Tibial nerve (tissue), 4 donors: Measurements from ENCODE around the gene LEFTY2. TPM values are rescaled to one million over a fixed set of nuclear protein-coding genes. Genes with fewer than 3 reads are reported as not detected.
"Not testable (repeated sequence)": the region's sequence is repeated elsewhere in the genome, so short reads cannot be mapped to it uniquely, and the experiment has no call there.

Experiments used
- DNase-seq, 2 donors: peaks; one replicate each; pipeline ENCODE4 v3.0.0-alpha.2; 2019; ENCODE audit warnings: low spot score in 2 of 2
- H3K27ac ChIP-seq, 4 donors: fragments of 200-600 bp; sonication (generic) in 3 of 4; one replicate each; pipeline ENCODE4 v1.5.1; 2017 to 2019; ENCODE audit warnings: mild to moderate bottlenecking in 1 of 4
- H3K27me3 ChIP-seq, 2 donors: fragments of 200-600 bp; sonication (generic) in 1 of 2; one replicate each; pipeline versions ENCODE4 v1.5.1 to v1.6.0; 2017 to 2019
- H3K36me3 ChIP-seq, 3 donors: fragments of 200-600 bp; sonication (generic); one replicate each; pipeline ENCODE4 v1.5.1; 2018 to 2019
- H3K4me1 ChIP-seq, 4 donors: fragments of 200-600 bp; sonication (generic) in 3 of 4; one replicate each; pipeline ENCODE4 v1.5.1; 2017 to 2019
- H3K4me3 ChIP-seq, 4 donors: fragments of 200-600 bp; sonication (generic) in 3 of 4; one replicate each; pipeline ENCODE4 v1.5.1; 2017 to 2019; ENCODE audit warnings: mild to moderate bottlenecking in 1 of 4, moderate library complexity in 1 of 4
- H3K9me3 ChIP-seq, 4 donors: fragments of 200-600 bp; sonication (generic) in 3 of 4; one replicate each; pipeline ENCODE4 v1.5.1; 2017 to 2019
- CTCF ChIP-seq, 5 experiments: fragments of 200-600 bp in 3 of 5; fragments of 450-650 bp in 2 of 5; sonication (generic) in 3 of 5; IDR thresholded peaks; one replicate each; pipeline ENCODE4 v1.5.1; 2016 to 2019; ENCODE audit warnings: antibody characterized with exemption in 5 of 5, mild to moderate bottlenecking in 3 of 5, moderate library complexity in 2 of 5
- EP300 ChIP-seq, 2 donors: sonication (generic); formaldehyde crosslinking; IDR thresholded peaks; one replicate each; pipeline ENCODE4 v1.6.1; 2017; ENCODE audit warnings: antibody characterized with exemption in 2 of 2, mild to moderate bottlenecking in 1 of 2
- POLR2A ChIP-seq, 2 donors: fragments of 450-650 bp; IDR thresholded peaks; one replicate each; pipeline ENCODE4 v1.6.1; 2017; ENCODE audit warnings: antibody characterized with exemption in 2 of 2, mild to moderate bottlenecking in 2 of 2, moderate library complexity in 2 of 2
- WGBS, 2 donors: methylation state at CpG; one replicate each; pipeline ENCODE4 v1.1.5; 2018; 5-methylcytosine and 5-hydroxymethylcytosine counted together
- small RNA-seq: library from RNA; depleted of rRNA; stranded (forward); fragments of <200 nt; gene quantifications from one replicate; pipeline ENCODE3, GENCODE V24; 2016
- total RNA-seq, 4 donors: library from RNA; depleted of rRNA; stranded (reverse); fragments of >200 nt; gene quantifications; one replicate each; pipeline ENCODE4 v1.1.0, GENCODE V29; 2016

LEFTY2 gene
- total RNA-seq, 4 donors from 2014 or later = not detected

DNA sequence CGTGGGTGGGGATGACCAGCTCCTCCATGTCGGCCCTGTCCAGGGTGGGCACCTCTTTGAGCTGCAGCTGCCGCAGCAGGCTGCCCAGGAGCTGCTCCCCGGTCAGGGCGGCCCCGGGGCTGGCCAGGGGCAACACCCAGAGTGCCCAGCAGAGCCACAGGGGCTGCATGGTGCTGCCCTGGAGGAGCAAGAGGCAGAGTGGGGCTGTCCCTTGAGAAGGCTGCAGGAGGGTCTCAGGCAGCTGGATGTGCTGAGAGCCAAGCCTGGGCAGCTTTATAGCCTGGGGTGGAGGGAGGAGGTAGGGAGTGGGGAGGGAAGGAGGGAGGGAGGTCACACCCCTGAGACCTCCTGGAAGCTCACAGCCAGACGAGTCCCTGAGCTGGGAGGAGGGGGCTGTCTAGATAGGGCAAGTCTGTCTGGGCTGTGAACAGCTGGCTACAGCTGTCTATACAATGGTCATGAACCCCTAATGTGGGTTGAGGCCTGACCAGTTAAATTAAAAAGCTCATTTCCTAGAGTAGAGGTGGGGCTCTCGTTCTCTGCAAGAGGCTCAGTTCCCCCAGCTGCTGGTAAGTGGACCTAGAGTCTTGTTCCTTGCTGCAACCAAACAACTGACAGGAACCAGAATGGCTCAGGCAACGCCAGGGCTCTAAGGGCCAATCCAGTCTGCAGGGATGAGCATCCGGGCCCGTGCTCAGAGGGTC is 52.0 kb downstream of the LEFTY2 start, which contains the start of gene LEFTY1:
Gene LEFTY1 (minus strand): TSS at position 249 of the 704 bp plus-strand sequence. CDS start 80 bp downstream, at position 169.
- no peak within 1 kb of the TSS for H3K4me3 ChIP-seq
- peaks cover 0 to 11% of the 10 kb centered on the region in 2 donors for H3K27me3 ChIP-seq
- H3K9me3 ChIP-seq = no peaks in the 10 kb centered on the region
- DNase-seq = no peak
- H3K27ac ChIP-seq = no peak within 1 kb of the TSS
- H3K36me3 ChIP-seq = no peaks in the 10 kb centered on the region
- 61 to 69% methylated on average over 6 to 7 of the region's 11 CpGs for WGBS, 2 donors
- TF ChIP-seq CTCF (IDR thresholded peaks at IDR 0.05) (no peak), EP300 (IDR thresholded peaks at IDR 0.05) (no peak), POLR2A (IDR thresholded peaks at IDR 0.05) (no peak)
- no peaks in the 10 kb centered on the region for H3K4me1 ChIP-seq

DNA sequence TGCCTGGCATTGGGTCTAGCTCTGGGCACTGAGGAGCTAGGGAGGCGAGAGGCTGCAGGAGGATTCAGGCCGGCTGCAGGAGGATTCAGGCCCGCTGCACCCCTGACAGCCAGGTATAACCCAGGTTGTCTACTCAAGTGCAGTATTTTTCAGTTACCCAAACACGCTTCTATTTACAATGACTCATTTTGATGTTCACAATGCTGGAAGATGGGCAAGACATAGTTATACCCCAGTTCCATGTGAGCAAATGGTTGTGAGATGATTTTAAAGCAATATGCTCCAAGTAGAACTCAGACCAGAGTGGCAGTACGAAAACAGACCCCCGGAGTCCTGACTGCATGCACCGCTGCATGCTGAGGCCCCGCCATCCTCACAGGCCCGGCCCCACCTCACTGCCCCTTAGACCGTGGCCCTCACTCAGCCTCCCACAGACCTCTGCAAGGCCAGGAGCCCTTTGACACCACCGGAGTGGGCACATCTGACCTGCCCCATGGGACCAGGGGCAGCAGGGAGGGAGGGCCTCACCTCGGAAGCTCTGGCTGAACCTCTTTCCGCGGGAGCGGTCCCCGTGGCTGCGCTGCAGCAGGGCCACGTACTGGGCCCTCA is 52.6 kb downstream of the LEFTY2 start:
- Histone ChIP-seq H3K9me3 (no peaks in the 10 kb centered on the region), H3K4me1 (peaks cover 0 to 5% (median 0%) of the 10 kb centered on the region in 4 donors), H3K27ac (no peak overlapping the region), H3K27me3 (peaks cover 0 to 11% of the 10 kb centered on the region in 2 donors), H3K4me3 (no peak overlapping the region), H3K36me3 (no peaks in the 10 kb centered on the region)
- 78 to 84% methylated on average over 14 to 17 of the region's 18 CpGs for WGBS, 2 donors
- no peak for TF ChIP-seq CTCF (IDR thresholded peaks at IDR 0.05)
- no peak for TF ChIP-seq POLR2A (IDR thresholded peaks at IDR 0.05)
- TF ChIP-seq EP300 (IDR thresholded peaks at IDR 0.05) = no peak
- DNase-seq = no peak

DNA sequence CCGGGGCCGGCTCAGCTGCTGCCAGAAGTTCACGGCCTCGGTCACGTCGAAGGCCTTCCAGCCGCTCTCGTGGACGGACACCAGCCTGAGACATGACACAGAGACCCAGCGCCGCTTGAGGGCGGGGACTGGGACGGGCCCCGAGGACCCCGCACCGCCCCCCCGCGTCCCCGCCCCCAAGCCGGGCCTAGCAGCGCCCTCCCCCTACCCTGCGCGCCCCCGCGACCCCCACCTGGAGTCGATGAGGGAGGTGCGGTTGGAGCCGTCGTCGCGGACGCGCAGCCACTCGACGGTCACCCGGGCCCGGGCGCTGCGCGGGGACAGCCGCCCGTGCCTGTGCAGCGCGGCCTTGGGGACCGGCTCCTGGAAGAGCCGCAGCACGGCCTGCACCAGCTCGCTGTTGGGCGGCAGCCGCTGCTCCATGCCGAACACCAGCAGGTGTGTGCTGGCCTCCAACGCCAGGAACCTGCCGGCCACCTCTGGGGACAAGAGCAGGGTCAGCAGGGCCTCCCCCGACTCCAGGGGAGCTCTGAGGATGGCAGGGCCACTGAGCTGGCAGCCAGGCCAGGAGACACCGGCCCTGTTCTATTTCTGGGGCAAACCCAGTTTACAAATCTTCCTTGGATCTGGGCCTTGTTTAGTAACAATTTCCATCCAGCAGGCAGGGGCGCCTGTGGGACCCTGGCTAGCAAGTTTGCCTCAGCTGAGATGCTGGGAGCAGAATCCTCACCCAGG is 53.3 kb downstream of the LEFTY2 start:
- peaks cover 0 to 11% of the 10 kb centered on the region in 2 donors for H3K27me3 ChIP-seq
- H3K9me3 ChIP-seq, H3K4me3 ChIP-seq, DNase-seq, H3K36me3 ChIP-seq, H3K4me1 ChIP-seq, H3K27ac ChIP-seq: not testable (repeated sequence)
- 19 to 33% methylated on average over 6 to 17 of the region's 56 CpGs for WGBS, 2 donors

- no peak for DNase-seq
Measured at GRCh38 chr1:225887030-225887314, 54.0 kb downstream of the LEFTY2 start.

More at GRCh38 chr1:225887030-225887314, 54.0 kb downstream of the LEFTY2 start:
- 74 to 75% methylated on average over 7 of the region's 7 CpGs for WGBS, 2 donors
- no peak overlapping the region for H3K4me3 ChIP-seq
- peaks cover 0 to 9% (median 0%) of the 10 kb centered on the region in 4 donors for H3K4me1 ChIP-seq
- no peaks in the 10 kb centered on the region for H3K9me3 ChIP-seq
- H3K27me3 ChIP-seq = peaks cover 0 to 11% of the 10 kb centered on the region in 2 donors
- H3K27ac ChIP-seq = no peak overlapping the region
- H3K36me3 ChIP-seq = no peaks in the 10 kb centered on the region
- TF ChIP-seq CTCF (IDR thresholded peaks at IDR 0.05) (no peak), POLR2A (IDR thresholded peaks at IDR 0.05) (no peak), EP300 (IDR thresholded peaks at IDR 0.05) (no peak)

Small RNA genes within 50 kb of the gene (small RNA-seq; reads per million reads assigned to genes)
- gene AL117348.1 (not detected), gene NDUFA3P3 (not detected)

Other genes starting within 250 kb of the LEFTY2 start
- 100 to 1,000 TPM; 130 to 178 (median 146) TPM for gene SRP9, start 163.4 kb downstream of the LEFTY2 start, total RNA-seq
- gene EPHX1, start 131.1 kb downstream of the LEFTY2 start, total RNA-seq = 100 to 1,000 TPM in 3 of 4 donors, 10 to 100 TPM in 1; 80.1 to 203 (median 133) TPM
- 10 to 100 TPM; 63.2 to 91.5 (median 66.7) TPM for gene TMEM63A, start 58.8 kb downstream of the LEFTY2 start, total RNA-seq
- gene LEFTY1, start 52.1 kb downstream of the LEFTY2 start, total RNA-seq = under 1 TPM in 1 of 4 donors, not detected in 3; 0.20 TPM
- 10 to 100 TPM; 54.2 to 80.8 (median 59.0) TPM for gene PYCR2, start 17.0 kb downstream of the LEFTY2 start, total RNA-seq
- 10 to 100 TPM; 15.0 to 27.5 (median 23.7) TPM for gene SDE2, start 58.1 kb upstream of the LEFTY2 start, total RNA-seq
- gene H3-3A, start 121.5 kb upstream of the LEFTY2 start, total RNA-seq = 100 to 1,000 TPM; 193 to 204 (median 197) TPM
- 10 to 100 TPM; 41.4 to 54.9 (median 45.4) TPM for gene ACBD3, start 245.5 kb upstream of the LEFTY2 start, total RNA-seq